Stimulated activated effector memory CD8-positive, alpha-beta T cell treated with anti-CD3 and anti-CD28 coated beads, Interleukin-12 subunit alpha, Interleukin-12 subunit beta, amount 100 ng/mL, for 72 hours (primary cell): ENCODE results near the gene TOP3B.
"Not testable (repeated sequence)": the region's sequence is repeated elsewhere in the genome, so short reads cannot be mapped to it uniquely, and the experiment has no call there.

ENCODE experiments used
- ATAC-seq: fragments of 150-1000 bp; cut with Tn5 transposase; 2 replicates; pipeline ENCODE4 v1.10.0; 2021
- DNase-seq, 2 donors: peaks; one replicate each; pipeline ENCODE4 v3.0.0; 2021 to 2022; ENCODE audit warnings: low spot score in 2 of 2
- H3K27ac Mint-ChIP-seq: one replicate; pipeline ENCODE4 v1.8.0; 2022; ENCODE audit warnings: mild to moderate bottlenecking, mixed read lengths
- H3K36me3 Mint-ChIP-seq: one replicate; pipeline ENCODE4 v1.8.0; 2022; ENCODE audit warnings: mild to moderate bottlenecking, mixed read lengths
- H3K4me1 Mint-ChIP-seq: one replicate; pipeline ENCODE4 v1.8.0; 2022; ENCODE audit warnings: mixed read lengths
- H3K4me3 Mint-ChIP-seq: one replicate; pipeline ENCODE4 v1.8.0; 2022; ENCODE audit warnings: mild to moderate bottlenecking, mixed read lengths
- H3K9me3 Mint-ChIP-seq: one replicate; pipeline ENCODE4 v1.8.0; 2022; ENCODE audit warnings: mixed read lengths

Gene TOP3B

GRCh38 chr22:21948824-21949568, 33.6 kb downstream of the TOP3B start:
- H3K9me3 Mint-ChIP-seq = no peaks in the 10 kb centered on the region
- ATAC-seq = no peak
- H3K4me3 Mint-ChIP-seq = no peak overlapping the region
- H3K4me1 Mint-ChIP-seq = peaks cover 44% of the 10 kb centered on the region
- H3K36me3 Mint-ChIP-seq = peaks cover 12% of the 10 kb centered on the region
- no peak overlapping the region for H3K27ac Mint-ChIP-seq
- no peak for DNase-seq

DNA sequence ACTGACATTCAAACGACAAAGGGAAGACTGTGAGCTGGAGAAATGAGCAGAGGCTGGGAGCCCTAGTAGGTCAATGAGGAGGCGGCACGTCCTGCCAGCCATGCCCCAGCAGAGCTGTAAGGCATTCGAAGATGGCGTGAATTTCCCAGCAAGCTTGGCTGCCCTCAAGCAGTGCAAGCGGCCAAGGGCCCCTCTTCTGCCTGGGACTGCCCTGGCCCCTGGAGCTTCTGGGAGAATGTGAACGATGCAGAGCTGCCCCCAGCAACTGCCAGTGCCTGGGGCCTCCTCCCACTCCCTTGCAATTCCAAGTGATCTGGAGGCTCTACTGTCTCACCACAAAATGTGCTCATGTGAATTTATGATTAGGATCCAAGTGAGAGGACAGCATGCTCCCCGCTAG, 34.2 kb downstream of the TOP3B start:
- no peak for ATAC-seq
- no peaks in the 10 kb centered on the region for H3K9me3 Mint-ChIP-seq

DNA sequence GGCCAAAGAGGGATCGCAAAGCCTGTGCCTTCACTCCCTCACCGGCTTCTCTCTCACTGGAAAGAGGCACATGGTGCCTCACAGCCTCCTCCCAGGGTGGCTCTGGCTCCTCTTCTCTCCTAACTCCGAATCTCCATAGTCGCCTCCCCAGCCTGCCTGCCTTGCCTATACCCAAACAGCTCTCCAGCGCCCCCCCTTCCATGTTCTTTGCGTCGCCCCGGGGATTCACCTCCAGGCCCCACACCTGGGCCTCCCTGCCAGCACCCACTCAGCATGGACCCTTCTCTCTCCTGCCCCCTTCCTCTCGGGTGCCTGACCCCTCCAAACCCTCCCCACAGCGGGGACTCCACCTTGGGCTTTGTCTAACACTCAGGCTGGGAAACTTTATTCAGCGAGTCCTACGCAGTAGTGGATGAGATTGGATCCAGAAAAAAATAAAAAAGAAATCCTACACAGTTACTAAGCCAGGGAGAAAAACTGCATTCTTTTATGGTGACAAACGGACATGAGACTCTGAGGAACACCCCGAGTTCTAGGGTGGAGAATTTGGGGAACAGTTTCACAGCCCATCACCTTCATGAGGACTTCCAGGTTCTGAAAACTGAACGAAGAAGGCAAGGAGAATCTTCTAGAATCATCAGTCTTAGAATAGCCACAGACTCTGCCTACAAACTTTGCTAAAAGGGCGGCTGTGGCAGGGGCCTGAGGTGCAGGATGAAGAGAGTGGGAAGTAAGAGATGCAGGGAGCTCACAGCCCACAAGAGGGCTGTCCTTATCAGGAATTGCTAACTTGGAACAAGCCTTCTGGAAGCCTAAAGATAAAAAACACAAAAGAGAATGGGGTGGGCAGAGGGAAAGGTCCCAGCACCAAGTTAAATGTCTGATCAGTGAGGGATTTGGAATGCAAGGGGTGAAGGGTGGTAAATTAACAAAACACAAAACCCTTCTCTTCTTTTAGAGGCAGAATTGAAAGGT, 35.3 kb downstream of the TOP3B start:
- no peak for ATAC-seq
- no peak overlapping the region for H3K4me3 Mint-ChIP-seq
- DNase-seq = no peak
- H3K27ac Mint-ChIP-seq = peak overlapping the region; percentile 76
- H3K36me3 Mint-ChIP-seq = peaks cover 5% of the 10 kb centered on the region
- peaks cover 46% of the 10 kb centered on the region for H3K4me1 Mint-ChIP-seq
- no peaks in the 10 kb centered on the region for H3K9me3 Mint-ChIP-seq

More for the DNA sequence above, 34.2 kb downstream of the TOP3B start:
- no peak overlapping the region for H3K4me3 Mint-ChIP-seq
- DNase-seq = no peak
- peaks cover 12% of the 10 kb centered on the region for H3K36me3 Mint-ChIP-seq
- H3K4me1 Mint-ChIP-seq = peaks cover 43% of the 10 kb centered on the region
- H3K27ac Mint-ChIP-seq = no peak overlapping the region

- H3K27ac Mint-ChIP-seq = peak overlapping the region; percentile 76
- no peak for ATAC-seq
- peaks cover 43% of the 10 kb centered on the region for H3K4me1 Mint-ChIP-seq
- no peak overlapping the region for H3K4me3 Mint-ChIP-seq
- H3K36me3 Mint-ChIP-seq = peaks cover 5% of the 10 kb centered on the region
- DNase-seq = no peak
- H3K9me3 Mint-ChIP-seq = no peaks in the 10 kb centered on the region
These were observed 36.2 kb downstream of the TOP3B start for GRCh38 chr22:21946262-21946925.

DNA sequence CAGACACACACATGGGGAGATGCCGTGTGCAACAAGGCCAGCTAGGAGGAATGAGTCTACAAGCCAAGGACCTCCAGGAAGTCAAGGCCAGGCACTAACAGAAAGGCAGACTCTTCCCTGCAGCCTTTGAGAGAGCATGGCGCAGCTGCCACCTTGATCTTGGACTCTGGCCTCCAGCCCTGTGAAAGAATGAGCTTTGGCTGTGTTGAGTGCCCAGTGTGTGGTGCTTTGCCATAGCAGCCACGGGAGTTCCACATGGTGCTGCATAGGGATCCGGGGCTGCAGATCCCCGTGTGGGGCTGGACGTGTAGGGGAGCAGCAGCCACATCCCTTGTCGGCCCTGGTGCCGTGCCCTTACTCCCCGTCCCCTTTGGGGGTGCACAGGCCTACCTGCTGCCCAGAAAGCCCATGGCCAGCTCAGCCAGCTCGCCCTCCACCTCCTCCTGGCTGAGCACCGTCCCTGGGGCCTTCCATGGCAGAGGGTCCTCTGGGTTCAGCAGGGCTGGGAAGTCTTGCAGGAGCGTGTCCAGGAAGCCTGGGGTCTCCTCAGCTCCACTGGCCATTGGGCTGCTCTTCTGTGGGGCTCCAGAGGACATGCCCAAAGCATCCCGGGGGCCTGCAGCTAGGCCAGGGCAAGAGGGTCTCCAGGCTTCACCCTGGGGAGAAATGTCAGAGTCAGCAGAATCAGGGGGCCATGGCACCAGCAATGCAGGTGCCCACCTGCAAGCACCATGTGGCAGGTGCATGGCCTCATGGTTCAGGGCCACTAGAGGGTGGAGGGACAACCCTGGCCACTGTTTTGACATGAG, 36.9 kb downstream of the TOP3B start:
- ATAC-seq (no peak), DNase-seq (no peak)
- Mint-ChIP-seq H3K9me3 (no peaks in the 10 kb centered on the region), H3K4me3 (no peak overlapping the region), H3K27ac (peak overlapping the region; percentile 50), H3K36me3 (peaks cover 5% of the 10 kb centered on the region), H3K4me1 (peaks cover 42% of the 10 kb centered on the region)

DNA sequence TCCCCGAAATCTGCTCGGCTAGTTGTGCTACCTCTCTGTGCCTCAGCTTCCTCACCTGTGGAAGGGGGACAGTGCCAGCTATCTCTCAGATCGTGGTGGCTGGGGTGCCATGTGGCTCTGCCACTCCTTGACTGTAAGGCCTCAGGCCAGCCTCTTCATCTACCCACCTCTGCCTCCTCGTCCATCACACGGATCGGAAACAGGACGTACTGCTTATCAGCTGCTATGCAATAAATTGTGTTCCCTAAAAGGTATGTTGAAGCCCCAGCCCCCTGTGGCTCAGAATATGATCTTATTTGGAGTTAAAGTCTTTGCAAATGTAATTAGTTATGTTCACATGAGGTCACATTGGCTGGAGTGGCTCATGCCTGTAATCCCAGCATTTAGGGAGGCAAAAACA, 37.7 kb downstream of the TOP3B start:
- no peaks in the 10 kb centered on the region for H3K9me3 Mint-ChIP-seq

DNA sequence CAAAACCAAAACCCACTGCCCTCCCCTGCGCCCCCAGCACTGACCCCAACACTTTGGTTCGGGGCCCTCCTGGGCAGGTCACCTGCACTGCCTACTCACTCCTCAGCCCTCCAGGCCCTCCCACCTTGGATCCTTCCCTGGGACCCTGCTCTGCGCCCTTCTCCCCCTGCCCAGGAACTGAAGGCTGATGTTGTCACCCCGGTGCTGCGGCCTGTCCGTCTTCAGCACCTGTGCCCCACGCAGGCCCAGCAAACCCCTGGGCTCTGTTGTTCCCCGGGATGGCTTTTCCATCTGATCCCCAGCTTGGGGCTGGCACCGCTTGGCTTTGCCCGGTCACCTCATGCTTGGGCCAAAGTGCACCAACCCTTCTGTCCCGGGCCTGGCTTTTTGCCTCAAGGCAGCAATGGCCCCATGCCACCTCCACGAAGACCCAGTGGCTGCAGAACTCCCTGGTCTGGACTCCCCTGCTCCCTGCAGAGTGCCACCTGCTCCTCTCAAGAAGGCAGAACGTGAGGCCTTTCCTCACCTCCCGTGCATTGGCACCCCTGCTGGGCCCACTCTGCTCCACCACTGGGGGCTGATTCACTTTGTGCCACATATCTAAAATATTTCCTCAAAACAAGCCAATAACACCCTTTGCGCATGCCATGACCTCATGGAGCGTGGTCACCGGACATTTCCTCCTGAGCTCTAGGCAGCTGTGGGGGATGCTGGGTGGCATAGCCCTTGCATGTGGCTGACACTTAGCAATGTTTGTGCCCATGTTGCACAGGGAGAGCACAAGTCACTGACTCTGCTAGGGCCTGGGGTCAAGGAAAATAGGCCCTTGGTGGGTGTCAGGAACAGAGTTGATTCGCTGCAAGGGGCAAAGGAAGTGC, 38.8 kb downstream of the TOP3B start:
- H3K4me1 Mint-ChIP-seq = peaks cover 45% of the 10 kb centered on the region
- no peak overlapping the region for H3K4me3 Mint-ChIP-seq

More for the DNA sequence above, 37.7 kb downstream of the TOP3B start:
- ATAC-seq = no peak
- Mint-ChIP-seq H3K4me3 (no peak overlapping the region), H3K4me1 (peaks cover 42% of the 10 kb centered on the region), H3K27ac (peak overlapping the region; percentile 50), H3K36me3 (peaks cover 5% of the 10 kb centered on the region)
- DNase-seq = no peak

GRCh38 chr22:21942407-21943343, 39.9 kb downstream of the TOP3B start:
- Mint-ChIP-seq H3K9me3 (no peaks in the 10 kb centered on the region), H3K4me1 (peaks cover 49% of the 10 kb centered on the region), H3K27ac (peak overlapping the region; percentile 43), H3K36me3 (peaks cover 13% of the 10 kb centered on the region), H3K4me3 (no peak overlapping the region)
- no peak for DNase-seq
- ATAC-seq = no peak

More for the DNA sequence above, 38.8 kb downstream of the TOP3B start:
- Mint-ChIP-seq H3K27ac (no peak overlapping the region), H3K36me3 (peaks cover 5% of the 10 kb centered on the region), H3K9me3 (no peaks in the 10 kb centered on the region)
- ATAC-seq = no peak
- no peak for DNase-seq

DNA sequence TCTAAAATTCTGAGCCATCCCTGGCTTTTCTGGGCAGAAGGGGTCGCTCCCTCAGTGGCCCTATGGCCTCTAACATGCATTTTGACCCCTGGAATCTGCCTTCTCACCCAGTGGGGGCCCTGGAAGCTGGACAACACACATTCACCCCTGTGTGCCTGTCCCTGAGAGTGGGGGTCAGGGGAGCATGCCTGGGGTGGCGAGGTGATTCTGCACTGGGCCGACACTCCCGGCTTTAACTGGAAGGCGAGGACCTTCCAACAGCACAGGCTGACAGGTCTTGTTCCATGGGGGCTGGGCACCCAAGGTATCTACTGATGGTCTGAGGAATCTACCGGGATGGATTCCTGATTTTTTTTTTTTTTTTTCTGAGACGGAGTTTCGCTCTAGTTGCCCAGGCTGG, 40.7 kb downstream of the TOP3B start:
- peaks cover 16% of the 10 kb centered on the region for H3K36me3 Mint-ChIP-seq
- peaks cover 53% of the 10 kb centered on the region for H3K4me1 Mint-ChIP-seq
- ATAC-seq = no peak
- DNase-seq = no peak
- peak overlapping the region; percentile 43 for H3K27ac Mint-ChIP-seq
- no peak overlapping the region for H3K4me3 Mint-ChIP-seq
- H3K9me3 Mint-ChIP-seq = no peaks in the 10 kb centered on the region

- Mint-ChIP-seq H3K27ac (peak overlapping the region; percentile 64), H3K4me3 (no peak overlapping the region), H3K4me1 (peaks cover 48% of the 10 kb centered on the region)
These were observed 42.1 kb downstream of the TOP3B start for GRCh38 chr22:21940521-21940920.

GRCh38 chr22:21939935-21940334, 42.7 kb downstream of the TOP3B start:
- not testable (repeated sequence) for DNase-seq, ATAC-seq, H3K9me3 Mint-ChIP-seq, H3K4me3 Mint-ChIP-seq
- peaks cover 13% of the 10 kb centered on the region for H3K36me3 Mint-ChIP-seq
- peaks cover 48% of the 10 kb centered on the region for H3K4me1 Mint-ChIP-seq
- peak overlapping the region; percentile 64 for H3K27ac Mint-ChIP-seq

More at GRCh38 chr22:21940521-21940920, 42.1 kb downstream of the TOP3B start:
- Mint-ChIP-seq H3K36me3 (peaks cover 10% of the 10 kb centered on the region), H3K9me3 (no peaks in the 10 kb centered on the region)
- no peak for DNase-seq
- no peak for ATAC-seq

GRCh38 chr22:21939461-21939913, 43.1 kb downstream of the TOP3B start:
- Mint-ChIP-seq H3K4me1 (peaks cover 48% of the 10 kb centered on the region), H3K9me3 (no peaks in the 10 kb centered on the region), H3K36me3 (peaks cover 15% of the 10 kb centered on the region), H3K27ac (peak overlapping the region; percentile 64), H3K4me3 (peak overlapping the region; percentile 83)
- DNase-seq = no peak
- ATAC-seq = no peak

- ATAC-seq (no peak), DNase-seq (no peak)
- peak overlapping the region; percentile 64 for H3K27ac Mint-ChIP-seq
- H3K4me3 Mint-ChIP-seq = peak overlapping the region; percentile 83
- H3K4me1 Mint-ChIP-seq = peaks cover 48% of the 10 kb centered on the region
- H3K36me3 Mint-ChIP-seq = peaks cover 15% of the 10 kb centered on the region
- H3K9me3 Mint-ChIP-seq = no peaks in the 10 kb centered on the region
These were observed 43.7 kb downstream of the TOP3B start for GRCh38 chr22:21938906-21939305.
